MM.1S (cell line): ENCODE results near the gene CGB7.

ENCODE experiments used
- CTCF ChIP-seq: fragments of 300-600 bp; sonication (generic); IDR thresholded peaks from 2 replicates; pipeline ENCODE4 v1.5.1; 2016; ENCODE audit warnings: antibody characterized with exemption, low read length, mixed read lengths
- EZH2 ChIP-seq: fragments of 300-600 bp; sonication (generic); optimal IDR thresholded peaks from 2 replicates; pipeline ENCODE3; 2017; ENCODE audit warnings: low read depth, mild to moderate bottlenecking, antibody characterized with exemption, low read length, mixed read lengths
- EZH2phosphoT487 ChIP-seq: fragments of 300-600 bp; sonication (generic); IDR thresholded peaks from 2 replicates; pipeline ENCODE4 v1.6.1; 2018; ENCODE audit warnings: antibody characterized with exemption, low read length

GRCh38 chr19:49085020-49085867 is 27.7 kb upstream of the CGB7 start, which contains the start of gene SNRNP70:
- TF ChIP-seq EZH2phosphoT487 (no peak), CTCF (no peak), EZH2 (no peak)
